Fibroblast of lung (primary cell): ENCODE measurements around the gene MYRIP.

ENCODE experiments used
- EZH2 ChIP-seq: IDR thresholded peaks from 2 replicates; pipeline ENCODE4 v1.5.1; 2012; ENCODE audit warnings: low read length, control low read depth, mild to moderate bottlenecking; ENCODE audit errors: missing control alignments
- TF ChIP-seq, protein P1 (sequence below), 2 donors: IDR thresholded peaks in 1 of 2; conservative IDR thresholded peaks in 1 of 2; 1 replicate in 1 of 2; 2 replicates in 1 of 2; pipeline ENCODE4 v1.5.1; 2011 to 2012; ENCODE audit warnings: low read length in 2 of 2, control low read depth in 1 of 2, inconsistent platforms in 1 of 2, low read depth in 1 of 2, mild to moderate bottlenecking in 1 of 2

DNA sequence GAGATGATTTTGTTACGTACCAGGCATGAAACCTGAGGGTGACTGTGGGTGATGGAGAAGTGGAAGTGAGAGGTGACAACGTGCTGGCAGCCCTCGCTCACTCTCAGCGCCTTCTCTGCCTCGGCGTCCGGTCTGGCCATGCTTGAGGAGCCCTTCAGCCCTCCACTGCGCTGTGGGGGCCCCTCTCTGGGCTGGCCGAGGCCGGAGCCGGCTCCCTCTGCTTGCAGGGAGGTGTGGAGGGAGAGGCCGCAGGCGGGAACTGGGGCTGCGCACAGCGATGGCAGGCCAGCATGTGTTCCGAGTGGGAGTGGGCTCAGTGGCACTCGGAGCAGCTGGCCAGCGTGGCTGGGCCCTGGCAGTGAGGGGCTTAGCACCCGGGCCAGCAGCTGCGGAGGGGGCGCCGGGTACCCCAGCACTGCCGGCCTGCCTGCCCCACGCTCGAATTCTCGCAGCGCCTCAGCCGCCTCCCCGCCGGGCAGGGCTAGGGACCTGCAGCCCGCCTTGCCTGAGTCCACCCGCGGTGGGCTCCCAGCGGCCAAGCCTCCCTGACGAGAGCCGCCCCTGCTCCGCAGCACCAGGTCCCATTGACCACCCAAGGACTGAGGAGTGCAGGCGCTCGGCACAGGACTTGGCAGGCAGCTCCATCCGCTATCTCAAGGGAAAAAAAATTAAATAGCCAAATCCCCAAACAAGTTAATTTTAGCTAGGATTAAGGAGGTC, 29.7 kb upstream of the MYRIP start:
- TF ChIP-seq EZH2: no peak
- TF ChIP-seq, protein P1, sequence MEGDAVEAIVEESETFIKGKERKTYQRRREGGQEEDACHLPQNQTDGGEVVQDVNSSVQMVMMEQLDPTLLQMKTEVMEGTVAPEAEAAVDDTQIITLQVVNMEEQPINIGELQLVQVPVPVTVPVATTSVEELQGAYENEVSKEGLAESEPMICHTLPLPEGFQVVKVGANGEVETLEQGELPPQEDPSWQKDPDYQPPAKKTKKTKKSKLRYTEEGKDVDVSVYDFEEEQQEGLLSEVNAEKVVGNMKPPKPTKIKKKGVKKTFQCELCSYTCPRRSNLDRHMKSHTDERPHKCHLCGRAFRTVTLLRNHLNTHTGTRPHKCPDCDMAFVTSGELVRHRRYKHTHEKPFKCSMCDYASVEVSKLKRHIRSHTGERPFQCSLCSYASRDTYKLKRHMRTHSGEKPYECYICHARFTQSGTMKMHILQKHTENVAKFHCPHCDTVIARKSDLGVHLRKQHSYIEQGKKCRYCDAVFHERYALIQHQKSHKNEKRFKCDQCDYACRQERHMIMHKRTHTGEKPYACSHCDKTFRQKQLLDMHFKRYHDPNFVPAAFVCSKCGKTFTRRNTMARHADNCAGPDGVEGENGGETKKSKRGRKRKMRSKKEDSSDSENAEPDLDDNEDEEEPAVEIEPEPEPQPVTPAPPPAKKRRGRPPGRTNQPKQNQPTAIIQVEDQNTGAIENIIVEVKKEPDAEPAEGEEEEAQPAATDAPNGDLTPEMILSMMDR (conservative IDR thresholded peaks at IDR 0.05 in 1 of 2, IDR thresholded peaks at IDR 0.05 in 1 of 2; ENCODE audit: low read depth in 1 of 2, low read length in 2 of 2): no peak
